Stimulated activated CD4-positive, alpha-beta T cell treated with anti-CD3 and anti-CD28 coated beads, Interleukin-15, amount 100 ng/mL, for 48 hours (primary cell): Measurements from ENCODE around the gene PPP1R8.
"Not testable (repeated sequence)": the region's sequence is repeated elsewhere in the genome, so short reads cannot be mapped to it uniquely, and the experiment has no call there.

Source experiments
- DNase-seq, 2 donors: peaks; one replicate each; pipeline ENCODE4 v3.0.0-alpha.2; 2020; ENCODE audit warnings: low read depth in 2 of 2

The PPP1R8 gene

GRCh38 chr1:27832762-27833161, 2.2 kb downstream of the PPP1R8 start:
- no peak for DNase-seq

GRCh38 chr1:27833470-27833869, 2.9 kb downstream of the PPP1R8 start:
- no peak for DNase-seq

GRCh38 chr1:27835046-27835445, 4.5 kb downstream of the PPP1R8 start:
- DNase-seq: no peak

GRCh38 chr1:27835501-27835900, 4.9 kb downstream of the PPP1R8 start:
- no peak for DNase-seq

GRCh38 chr1:27849951-27850350, 19.4 kb downstream of the PPP1R8 start:
- DNase-seq: no peak

- DNase-seq: no peak
Measured at GRCh38 chr1:27855085-27855484, 24.5 kb downstream of the PPP1R8 start.

- DNase-seq: no peak
Measured at GRCh38 chr1:27856561-27857343, 26.2 kb downstream of the PPP1R8 start.

GRCh38 chr1:27857552-27857951, 27.0 kb downstream of the PPP1R8 start:
- not testable (repeated sequence) for DNase-seq

- peak; percentile 59 to 74 for DNase-seq
Measured at GRCh38 chr1:27858072-27858948, 27.7 kb downstream of the PPP1R8 start.

- no peak for DNase-seq
Measured at GRCh38 chr1:27858949-27859576, 28.5 kb downstream of the PPP1R8 start.

GRCh38 chr1:27861436-27861835, 30.9 kb downstream of the PPP1R8 start:
- no peak for DNase-seq

- no peak for DNase-seq
Measured at GRCh38 chr1:27862004-27862403, 31.4 kb downstream of the PPP1R8 start.

GRCh38 chr1:27862671-27863537, 32.3 kb downstream of the PPP1R8 start:
- DNase-seq: no peak

GRCh38 chr1:27863538-27863915, 32.9 kb downstream of the PPP1R8 start:
- DNase-seq: no peak

- no peak for DNase-seq
Measured at GRCh38 chr1:27864264-27864895, 33.8 kb downstream of the PPP1R8 start.

GRCh38 chr1:27865821-27866220, 35.2 kb downstream of the PPP1R8 start:
- no peak for DNase-seq

GRCh38 chr1:27868556-27868931, 38.0 kb downstream of the PPP1R8 start:
- no peak for DNase-seq

- DNase-seq: peak; percentile 29 to 50
Measured at GRCh38 chr1:27868932-27869718, 38.5 kb downstream of the PPP1R8 start.

- no peak for DNase-seq
Measured at GRCh38 chr1:27869719-27870085, 39.1 kb downstream of the PPP1R8 start.

GRCh38 chr1:27871076-27871475, 40.5 kb downstream of the PPP1R8 start:
- DNase-seq: not testable (repeated sequence)
